CD14-positive monocyte (primary cell): ENCODE results near the gene CD22. TPM values are rescaled to one million over a fixed set of nuclear protein-coding genes. Genes with fewer than 3 reads are reported as not detected.
A peak's percentile ranks its signal among the peaks of the same experiment; 100 is the strongest.

Source experiments
- DNase-seq, 3 donors: peaks; one replicate each; pipeline ENCODE4 v3.0.0-alpha.2; 2011 to 2022
- H2AFZ ChIP-seq: 2 replicates; pipeline ENCODE4 v1.6.0; 2012; ENCODE audit warnings: mild to moderate bottlenecking, low read depth, low read length, inconsistent platforms; ENCODE audit not compliant: insufficient read depth, poor library complexity, severe bottlenecking
- H3K27ac ChIP-seq, 2 donors: 1 replicate in 1 of 2; 2 replicates in 1 of 2; pipeline ENCODE4 v1.5.1; 2012 to 2013; ENCODE audit warnings: low read length in 2 of 2, control low read depth in 1 of 2, inconsistent platforms in 1 of 2, low read depth in 1 of 2, mild to moderate bottlenecking in 1 of 2
- H3K27me3 ChIP-seq, 2 donors: one replicate each; pipeline versions ENCODE4 v1.6.0 to v1.6.1; 2011 to 2013; ENCODE audit warnings: low read length in 2 of 2; ENCODE audit not compliant: control insufficient read depth in 2 of 2, insufficient read depth in 2 of 2
- H3K36me3 ChIP-seq, 2 donors: replicated peaks in 1 of 2; 1 replicate in 1 of 2; 2 replicates in 1 of 2; pipeline versions ENCODE4 v1.5.1 to v1.6.1; 2012 to 2013; ENCODE audit warnings: low read length in 2 of 2, control low read depth in 1 of 2, inconsistent platforms in 1 of 2, mild to moderate bottlenecking in 1 of 2; ENCODE audit not compliant: insufficient read depth in 2 of 2, control insufficient read depth in 1 of 2
- H3K4me1 ChIP-seq, 2 donors: 1 replicate in 1 of 2; 2 replicates in 1 of 2; pipeline versions ENCODE4 v1.5.1 to v1.6.1; 2012 to 2013; ENCODE audit warnings: low read length in 2 of 2, control low read depth in 1 of 2, inconsistent platforms in 1 of 2, mild to moderate bottlenecking in 1 of 2, moderate library complexity in 1 of 2; ENCODE audit not compliant: insufficient read depth in 2 of 2, control insufficient read depth in 1 of 2
- H3K4me2 ChIP-seq: replicated peaks from 2 replicates; pipeline ENCODE3; 2012; ENCODE audit warnings: low read length, moderate library complexity, mild to moderate bottlenecking; ENCODE audit not compliant: poor library complexity, severe bottlenecking; ENCODE audit errors: extremely low read depth
- H3K4me3 ChIP-seq, 3 experiments: fragments of 200-600 bp in 1 of 3; sonication (generic) in 1 of 3; replicated peaks in 1 of 3; 1 replicate in 2 of 3; 2 replicates in 1 of 3; pipeline ENCODE4 v1.5.1; 2011 to 2013; ENCODE audit warnings: low read length in 3 of 3, mild to moderate bottlenecking in 3 of 3, control low read depth in 2 of 3, low read depth in 2 of 3, inconsistent platforms in 1 of 3, moderate library complexity in 1 of 3
- H3K79me2 ChIP-seq: 2 replicates; pipeline ENCODE4 v1.6.0; 2012; ENCODE audit warnings: mild to moderate bottlenecking, control low read depth, inconsistent platforms, low read length, moderate library complexity; ENCODE audit not compliant: insufficient read depth
- H3K9ac ChIP-seq: 2 replicates; pipeline ENCODE4 v1.6.0; 2017; ENCODE audit warnings: low read length, mild to moderate bottlenecking; ENCODE audit not compliant: insufficient read depth, poor library complexity, severe bottlenecking
- H3K9me3 ChIP-seq, 2 donors: replicated peaks in 1 of 2; 1 replicate in 1 of 2; 2 replicates in 1 of 2; pipeline versions ENCODE4 v1.5.1 to v1.6.1; 2012 to 2013; ENCODE audit warnings: low read length in 2 of 2, control low read depth in 1 of 2; ENCODE audit not compliant: control insufficient read depth in 1 of 2, insufficient read depth in 1 of 2
- H4K20me1 ChIP-seq: 2 replicates; pipeline ENCODE4 v1.6.0; 2012; ENCODE audit warnings: mild to moderate bottlenecking, low read length, control low read depth, moderate library complexity; ENCODE audit not compliant: insufficient read depth
- H3K27ac Mint-ChIP-seq, 7 donors: one replicate each; pipeline ENCODE4 v1.8.0; 2020; ENCODE audit warnings: mild to moderate bottlenecking in 7 of 7, mixed read lengths in 7 of 7, moderate library complexity in 6 of 7, inconsistent platforms in 2 of 7
- H3K27me3 Mint-ChIP-seq, 3 donors: one replicate each; pipeline ENCODE4 v1.8.0; 2021 to 2022; ENCODE audit warnings: low read depth in 3 of 3, mild to moderate bottlenecking in 3 of 3, mixed read lengths in 3 of 3, moderate library complexity in 3 of 3, inconsistent platforms in 1 of 3
- H3K36me3 Mint-ChIP-seq, 2 donors: one replicate each; pipeline ENCODE4 v1.8.0; 2020; ENCODE audit warnings: mixed read lengths in 2 of 2, inconsistent platforms in 1 of 2, mild to moderate bottlenecking in 1 of 2
- H3K4me1 Mint-ChIP-seq: one replicate; pipeline ENCODE4 v1.8.0; 2020; ENCODE audit warnings: mild to moderate bottlenecking, mixed read lengths
- H3K4me3 Mint-ChIP-seq, 2 donors: one replicate each; pipeline ENCODE4 v1.8.0; 2020; ENCODE audit warnings: mild to moderate bottlenecking in 2 of 2, mixed read lengths in 2 of 2, moderate library complexity in 1 of 2
- H3K9me3 Mint-ChIP-seq, 7 donors: one replicate each; pipeline ENCODE4 v1.8.0; 2020 to 2022; ENCODE audit warnings: mixed read lengths in 7 of 7, mild to moderate bottlenecking in 6 of 7, moderate library complexity in 6 of 7, inconsistent platforms in 2 of 7
- WGBS: methylation state at CpG from one replicate; pipeline ENCODE4 v1.1.5; 2013; ENCODE audit warnings: missing lambda C conversion rate; ENCODE audit not compliant: insufficient coverage; 5-methylcytosine and 5-hydroxymethylcytosine counted together
- intact Hi-C, 2 donors: fragments of 100-400 bp; cut with micrococcal nuclease; formaldehyde crosslinking; loops; one replicate each; pipeline versions ENCODE4 v1.15.0 to v1.15.1; 2023
- polyA plus RNA-seq, 3 donors: library from polyadenylated mRNA; depleted of rRNA in 1 of 3; unstranded in 2 of 3; stranded (reverse) in 1 of 3; fragments of 300-500 nt in 2 of 3; fragments of >200 nt in 1 of 3; fragmentation: Illumina TruSeq in 2 of 3; gene quantifications; 1 replicate in 2 of 3; 2 replicates in 1 of 3; pipeline ENCODE4 v1.2.3, GENCODE V29; 2012 to 2021
- TF ChIP-seq, protein P1 (sequence below): fragments of 200-600 bp; IDR thresholded peaks from one replicate; pipeline ENCODE4 v1.8.0; 2022; ENCODE audit warnings: antibody characterized with exemption, mild to moderate bottlenecking

CD22 gene
- polyA plus RNA-seq, 3 donors: 0.24 to 4.8 (median 0.88) TPM

GRCh38 chr19:35310331-35310730 is 18.7 kb upstream of the CD22 start:
- H3K79me2 ChIP-seq: no peaks in the 10 kb centered on the region
- H2AFZ ChIP-seq: no peak overlapping the region
- TF ChIP-seq, protein P1, sequence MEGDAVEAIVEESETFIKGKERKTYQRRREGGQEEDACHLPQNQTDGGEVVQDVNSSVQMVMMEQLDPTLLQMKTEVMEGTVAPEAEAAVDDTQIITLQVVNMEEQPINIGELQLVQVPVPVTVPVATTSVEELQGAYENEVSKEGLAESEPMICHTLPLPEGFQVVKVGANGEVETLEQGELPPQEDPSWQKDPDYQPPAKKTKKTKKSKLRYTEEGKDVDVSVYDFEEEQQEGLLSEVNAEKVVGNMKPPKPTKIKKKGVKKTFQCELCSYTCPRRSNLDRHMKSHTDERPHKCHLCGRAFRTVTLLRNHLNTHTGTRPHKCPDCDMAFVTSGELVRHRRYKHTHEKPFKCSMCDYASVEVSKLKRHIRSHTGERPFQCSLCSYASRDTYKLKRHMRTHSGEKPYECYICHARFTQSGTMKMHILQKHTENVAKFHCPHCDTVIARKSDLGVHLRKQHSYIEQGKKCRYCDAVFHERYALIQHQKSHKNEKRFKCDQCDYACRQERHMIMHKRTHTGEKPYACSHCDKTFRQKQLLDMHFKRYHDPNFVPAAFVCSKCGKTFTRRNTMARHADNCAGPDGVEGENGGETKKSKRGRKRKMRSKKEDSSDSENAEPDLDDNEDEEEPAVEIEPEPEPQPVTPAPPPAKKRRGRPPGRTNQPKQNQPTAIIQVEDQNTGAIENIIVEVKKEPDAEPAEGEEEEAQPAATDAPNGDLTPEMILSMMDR: no peak
- no peak overlapping the region for H3K4me2 ChIP-seq
- DNase-seq: no peak
- peaks cover 15 to 16% of the 10 kb centered on the region in 2 donors for H3K4me1 ChIP-seq
- peaks cover 1 to 6% (median 3%) of the 10 kb centered on the region in 3 donors for H3K27me3 Mint-ChIP-seq
- 65% methylated on average over 9 of the region's 12 CpGs for WGBS
- H3K4me1 Mint-ChIP-seq: peaks cover 29% of the 10 kb centered on the region
- H3K4me3 Mint-ChIP-seq: no peak overlapping the region
- H3K27ac ChIP-seq: no peak overlapping the region
- peaks cover 0 to 2% (median 0%) of the 10 kb centered on the region in 7 donors for H3K9me3 Mint-ChIP-seq
- no peaks in the 10 kb centered on the region for H3K9me3 ChIP-seq
- H3K27me3 ChIP-seq: no peaks in the 10 kb centered on the region
- H3K36me3 ChIP-seq: no peaks in the 10 kb centered on the region
- peaks cover 0 to 6% of the 10 kb centered on the region in 2 donors for H3K36me3 Mint-ChIP-seq
- H3K4me3 ChIP-seq: no peak overlapping the region
- no peak overlapping the region for H3K9ac ChIP-seq
- intact Hi-C loops: no loop called here
- no peaks in the 10 kb centered on the region for H4K20me1 ChIP-seq
- H3K27ac Mint-ChIP-seq: no peak overlapping the region

DNA sequence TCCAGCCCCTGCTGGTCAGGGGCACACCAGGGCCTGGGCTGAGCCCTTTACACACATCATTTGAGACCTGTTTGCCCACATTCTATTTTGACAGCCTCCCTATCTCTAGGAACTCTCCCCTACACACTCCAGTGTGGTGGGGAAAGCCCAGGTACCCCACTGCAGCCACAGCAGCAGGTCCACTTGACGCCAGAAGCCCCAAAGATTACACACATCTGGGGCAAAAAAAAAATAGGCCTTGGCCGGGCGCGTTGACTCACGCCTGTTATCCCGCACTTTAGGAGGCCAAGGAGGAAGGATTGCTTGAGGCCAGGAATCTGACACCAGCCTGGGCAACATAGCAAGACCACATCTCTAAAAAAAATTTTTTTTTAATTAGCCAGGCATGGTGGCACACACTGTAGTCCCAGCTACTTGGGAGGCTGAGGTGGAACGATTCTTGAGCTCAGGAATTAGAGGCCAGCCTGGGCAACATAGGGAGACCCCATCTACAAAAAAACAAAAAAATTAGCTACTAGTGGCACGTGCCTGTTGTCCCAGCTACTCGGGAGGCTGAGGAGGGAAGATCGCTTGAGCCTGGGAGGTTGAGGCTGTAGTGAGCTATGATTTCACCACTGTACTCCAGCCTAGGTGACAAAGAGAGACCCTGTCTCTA is 18.0 kb upstream of the CD22 start:
- Histone ChIP-seq H3K4me3 (no peak overlapping the region), H3K27me3 (no peaks in the 10 kb centered on the region), H2AFZ (no peak overlapping the region), H3K4me1 (peaks cover 9 to 10% of the 10 kb centered on the region in 2 donors), H3K9ac (no peak overlapping the region), H3K79me2 (no peaks in the 10 kb centered on the region), H3K36me3 (no peaks in the 10 kb centered on the region), H3K9me3 (no peaks in the 10 kb centered on the region), H4K20me1 (no peaks in the 10 kb centered on the region), H3K4me2 (no peak overlapping the region), H3K27ac (no peak overlapping the region)
- H3K9me3 Mint-ChIP-seq: peaks cover 0 to 2% (median 0%) of the 10 kb centered on the region in 7 donors
- H3K36me3 Mint-ChIP-seq: peaks cover 0 to 6% of the 10 kb centered on the region in 2 donors
- peaks cover 1 to 6% (median 3%) of the 10 kb centered on the region in 3 donors for H3K27me3 Mint-ChIP-seq
- intact Hi-C loops: no loop called here
- DNase-seq: no peak
- H3K4me3 Mint-ChIP-seq: no peak overlapping the region
- TF ChIP-seq, protein P1: no peak
- H3K27ac Mint-ChIP-seq: peak overlapping the region in 2 of 7 donors; percentile 37 to 46
- peaks cover 25% of the 10 kb centered on the region for H3K4me1 Mint-ChIP-seq
- 93% methylated on average over 6 of the region's 10 CpGs for WGBS
